Measurements from ENCODE around the gene OGA. TPM values are rescaled to one million over a fixed set of nuclear protein-coding genes. Genes with fewer than 3 reads are reported as not detected.
"Not testable (repeated sequence)": the region's sequence is repeated elsewhere in the genome, so short reads cannot be mapped to it uniquely, and the experiment has no call there.

Gene OGA
- total RNA-seq, 2 donors from 2014 or later = 41.6 to 50.9 TPM

GRCh38 chr10:101812606-101813005 lies 5.6 kb downstream of the OGA start:
- H3K27ac ChIP-seq = no peak overlapping the region
- H3K27me3 ChIP-seq = no peaks in the 10 kb centered on the region
- H3K4me3 ChIP-seq = no peak overlapping the region
- peak; percentile 55 for DNase-seq (ENCODE audit: low spot score)
- peaks cover 37% of the 10 kb centered on the region for H3K36me3 ChIP-seq
- H3K4me1 ChIP-seq = peaks cover 0 to 47% of the 10 kb centered on the region in 2 donors
- H3K9me3 ChIP-seq = no peaks in the 10 kb centered on the region
- no peak for TF ChIP-seq CTCF (IDR thresholded peaks at IDR 0.05)

- TF ChIP-seq CTCF (IDR thresholded peaks at IDR 0.05) = no peak
- DNase-seq (ENCODE audit: low spot score) = no peak
- H3K9me3 ChIP-seq = no peaks in the 10 kb centered on the region
- H3K4me3 ChIP-seq = no peak overlapping the region
- H3K36me3 ChIP-seq = peaks cover 92% of the 10 kb centered on the region
- peaks cover 0 to 12% of the 10 kb centered on the region in 2 donors for H3K4me1 ChIP-seq
- H3K27ac ChIP-seq = no peak overlapping the region
- no peaks in the 10 kb centered on the region for H3K27me3 ChIP-seq
These were observed 11.1 kb downstream of the OGA start for GRCh38 chr10:101807158-101807557.

- H3K4me3 ChIP-seq = no peak overlapping the region
- peaks cover 96% of the 10 kb centered on the region for H3K36me3 ChIP-seq
- H3K4me1 ChIP-seq = no peaks in the 10 kb centered on the region
- no peaks in the 10 kb centered on the region for H3K27me3 ChIP-seq
- no peak for DNase-seq (ENCODE audit: low spot score)
- TF ChIP-seq CTCF (IDR thresholded peaks at IDR 0.05) = no peak
- H3K9me3 ChIP-seq = no peaks in the 10 kb centered on the region
- no peak overlapping the region for H3K27ac ChIP-seq
These were observed 14.7 kb downstream of the OGA start for GRCh38 chr10:101803511-101803910.

GRCh38 chr10:101797403-101798059 lies 20.7 kb downstream of the OGA start:
- no peak overlapping the region for H3K27ac ChIP-seq
- H3K9me3 ChIP-seq = no peaks in the 10 kb centered on the region
- no peak overlapping the region for H3K4me3 ChIP-seq
- peaks cover 0 to 10% of the 10 kb centered on the region in 2 donors for H3K4me1 ChIP-seq
- no peak for DNase-seq (ENCODE audit: low spot score)
- H3K36me3 ChIP-seq = peaks cover 97% of the 10 kb centered on the region
- no peak for TF ChIP-seq CTCF (IDR thresholded peaks at IDR 0.05)
- no peaks in the 10 kb centered on the region for H3K27me3 ChIP-seq

GRCh38 chr10:101793526-101793925 lies 24.7 kb downstream of the OGA start:
- Histone ChIP-seq H3K4me3 (no peak overlapping the region), H3K36me3 (peaks cover 98% of the 10 kb centered on the region), H3K4me1 (peaks cover 0 to 10% of the 10 kb centered on the region in 2 donors), H3K27ac (no peak overlapping the region), H3K9me3 (no peaks in the 10 kb centered on the region), H3K27me3 (no peaks in the 10 kb centered on the region)
- TF ChIP-seq CTCF (IDR thresholded peaks at IDR 0.05) = no peak
- DNase-seq (ENCODE audit: low spot score) = no peak

- no peaks in the 10 kb centered on the region for H3K9me3 ChIP-seq
- H3K27ac ChIP-seq = no peak overlapping the region
- TF ChIP-seq CTCF (IDR thresholded peaks at IDR 0.05) = no peak
- no peaks in the 10 kb centered on the region for H3K27me3 ChIP-seq
- H3K36me3 ChIP-seq = peaks cover 94% of the 10 kb centered on the region
- no peak for DNase-seq (ENCODE audit: low spot score)
- no peak overlapping the region for H3K4me3 ChIP-seq
- H3K4me1 ChIP-seq = no peaks in the 10 kb centered on the region
These were observed 28.6 kb downstream of the OGA start for GRCh38 chr10:101789686-101790085.

GRCh38 chr10:101789231-101789630 lies 29.0 kb downstream of the OGA start:
- H3K4me1 ChIP-seq; H3K27ac ChIP-seq; H3K4me3 ChIP-seq; H3K9me3 ChIP-seq; H3K27me3 ChIP-seq; DNase-seq (ENCODE audit: low spot score): not testable (repeated sequence)
- peaks cover 90% of the 10 kb centered on the region for H3K36me3 ChIP-seq

Measured in right atrium auricular region (tissue), 2 donors.